HepG2 (cell line): ENCODE measurements around the gene COL8A1. TPM values are rescaled to one million over a fixed set of nuclear protein-coding genes. Genes with fewer than 3 reads are reported as not detected.

ENCODE experiments used
- ATAC-seq: fragments of 200-7000 bp; cut with Tn5 transposase; 3 replicates; pipeline ENCODE4 v1.9.1; 2020; ENCODE audit warnings: mild to moderate bottlenecking, moderate library complexity
- BruUV-seq: library from RNA; stranded (reverse); fragments of 400-500 nt; replicated peaks from 2 replicates; lab custom pipeline; 2021; lab: Mats Ljungman, UMichigan
- CTCF ChIA-PET: fragments of 300-600 bp; formaldehyde crosslinking; extraction: SDS; loops from one replicate; lab custom pipeline; 2021; ENCODE audit warnings: low total read pairs, inconsistent platforms, low intra/inter-chr PET ratio; lab: Yijun Ruan, JAX
- POLR2A ChIA-PET: fragments of 350-600 bp; sonication (Branson Sonifier 250); formaldehyde crosslinking; loops from one replicate; lab custom pipeline; 2020; ENCODE audit warnings: antibody characterized with exemption, inconsistent platforms; lab: Yijun Ruan, JAX
- DNase-seq: peaks from one replicate; pipeline ENCODE4 v3.0.0-alpha.2; 2015; ENCODE audit warnings: low spot score
- FAIRE-seq: peaks from 3 replicates; lab custom pipeline; 2011; peaks lifted over from hg19 to GRCh38; lab: Jason Lieb, UNC
- H2AFZ ChIP-seq: one replicate; pipeline ENCODE4 v1.6.1; 2011; ENCODE audit warnings: low read length, inconsistent platforms
- H3K27ac ChIP-seq: fragments of 300-600 bp; 3 replicates; pipeline ENCODE4 v1.8.0; 2011; ENCODE audit warnings: mixed run types, mild to moderate bottlenecking, mixed read lengths, low read length, inconsistent platforms; ENCODE audit not compliant: insufficient read depth; ENCODE audit errors: extremely low read length
- H3K27me3 ChIP-seq, 2 experiments: fragments of 200-600 bp in 1 of 2; 2 replicates in 1 of 2; 3 replicates in 1 of 2; pipeline versions ENCODE4 v1.6.0 to v1.8.0; 2011; ENCODE audit warnings: low read length in 2 of 2, mild to moderate bottlenecking in 2 of 2, moderate library complexity in 2 of 2, inconsistent platforms in 1 of 2; ENCODE audit not compliant: insufficient read depth in 2 of 2, control insufficient read depth in 1 of 2
- H3K36me3 ChIP-seq, 2 experiments: fragments of 200-600 bp in 1 of 2; replicated peaks in 1 of 2; 2 replicates in 1 of 2; 3 replicates in 1 of 2; pipeline versions ENCODE4 v1.5.1 to v1.8.0; 2011; ENCODE audit warnings: low read length in 2 of 2, inconsistent platforms in 1 of 2; ENCODE audit not compliant: insufficient read depth in 2 of 2, control insufficient read depth in 1 of 2
- H3K4me1 ChIP-seq: 2 replicates; pipeline ENCODE4 v1.5.1; 2012; ENCODE audit warnings: low read length, inconsistent platforms; ENCODE audit not compliant: insufficient read depth
- H3K4me2 ChIP-seq: 2 replicates; pipeline ENCODE4 v1.6.0; 2011; ENCODE audit warnings: low read depth, low read length, inconsistent platforms
- H3K4me3 ChIP-seq, 3 experiments: fragments of 200-600 bp in 1 of 3; sonication (generic), shearing (Covaris generic) in 1 of 3; replicated peaks in 1 of 3; 2 replicates each; pipeline ENCODE4 v1.5.1; 2011 to 2016; ENCODE audit warnings: low read length in 3 of 3, inconsistent platforms in 2 of 3, low read depth in 2 of 3, mild to moderate bottlenecking in 2 of 3, control low read depth in 1 of 3, mixed read lengths in 1 of 3; ENCODE audit not compliant: insufficient read depth in 1 of 3
- H3K79me2 ChIP-seq: one replicate; pipeline ENCODE4 v1.6.1; 2011; ENCODE audit warnings: low read length, inconsistent platforms; ENCODE audit not compliant: insufficient read depth
- H3K9ac ChIP-seq: 2 replicates; pipeline ENCODE4 v1.6.0; 2011; ENCODE audit warnings: mild to moderate bottlenecking, low read depth, low read length, inconsistent platforms; ENCODE audit not compliant: insufficient read depth
- H3K9me3 ChIP-seq: 2 replicates; pipeline ENCODE4 v1.5.1; 2012; ENCODE audit warnings: mild to moderate bottlenecking, low read length
- H4K20me1 ChIP-seq: 2 replicates; pipeline ENCODE4 v1.6.0; 2011; ENCODE audit warnings: inconsistent platforms, mild to moderate bottlenecking, low read length, moderate library complexity; ENCODE audit not compliant: insufficient read depth
- KDM1A ChIP-seq: IDR thresholded peaks from 2 replicates; pipeline ENCODE4 v1.6.1; 2016; ENCODE audit warnings: missing compliant biosample characterization
- SRSF4 ChIP-seq: fragments of 200-400 bp; formaldehyde crosslinking; IDR thresholded peaks from one replicate; pipeline ENCODE4 v1.6.1; 2018; ENCODE audit warnings: mild to moderate bottlenecking, low read depth, low read length, moderate library complexity; ENCODE audit not compliant: poor library complexity, severe bottlenecking
- SSRP1 ChIP-seq: IDR thresholded peaks from 2 replicates; pipeline ENCODE4 v1.6.1; 2016; ENCODE audit warnings: control low read depth
- ZFP36L1 ChIP-seq: sonication (generic); formaldehyde crosslinking; IDR thresholded peaks from 2 replicates; pipeline ENCODE4 v1.8.0; 2022; ENCODE audit warnings: mild to moderate bottlenecking, missing genetic modification reagents, moderate library complexity
- ZFP90 ChIP-seq: sonication (generic); formaldehyde crosslinking; IDR thresholded peaks from 2 replicates; pipeline ENCODE4 v1.8.0; 2022; ENCODE audit warnings: missing genetic modification reagents, mild to moderate bottlenecking, inconsistent platforms, borderline replicate concordance
- ZNF563 ChIP-seq: sonication (generic); formaldehyde crosslinking; IDR thresholded peaks from 2 replicates; pipeline ENCODE4 v1.8.0; 2022; ENCODE audit warnings: mild to moderate bottlenecking, moderate library complexity, missing genetic modification reagents
- WGBS: methylation state at CpG from one replicate; pipeline ENCODE4 v1.1.6; 2017; ENCODE audit warnings: low lambda C conversion rate; 5-methylcytosine and 5-hydroxymethylcytosine counted together
- in situ Hi-C: cut with HindIII; loops from 2 replicates; pipeline ENCODE4 v1.10.0; 2017; ENCODE audit warnings: low pct_unique_long_range_greater_than_20kb; ENCODE audit not compliant: extremely low pct_ligation_motif_present
- intact Hi-C: fragments of 100-400 bp; cut with micrococcal nuclease; formaldehyde crosslinking; loops from one replicate; pipeline ENCODE4 v1.10.0; 2022; ENCODE audit not compliant: unreplicated experiment
- polyA plus RNA-seq, 8 experiments: library from polyadenylated mRNA; depleted of rRNA in 3 of 8; stranded (reverse) in 7 of 8; unstranded in 1 of 8; fragments of >200 nt; fragmentation: Illumina TruSeq in 4 of 8; extraction: Trizol in 4 of 8; gene quantifications; 2 replicates each; pipeline versions ENCODE4 v1.2.1 to v1.2.3, GENCODE V29; 2011 to 2016; ENCODE audit warnings: low read depth in 4 of 8, missing spikeins in 1 of 8, mixed read lengths in 1 of 8; ENCODE audit not compliant: insufficient read depth in 1 of 8
- total RNA-seq, 5 experiments: library from RNA; depleted of rRNA; stranded (reverse); fragments of >200 nt; fragmentation: Illumina TruSeq; extraction: Trizol; gene quantifications; 2 replicates each; pipeline ENCODE4 v1.2.3, GENCODE V29; 2016; ENCODE audit warnings: low read depth in 1 of 5
- TF ChIP-seq, protein P1 (sequence below): sonication (generic); formaldehyde crosslinking; IDR thresholded peaks from 2 replicates; pipeline ENCODE4 v1.8.1; 2022; ENCODE audit warnings: low read depth, mild to moderate bottlenecking, missing genetic modification reagents
- TF ChIP-seq, protein P2 (sequence below): sonication (generic); formaldehyde crosslinking; IDR thresholded peaks from 2 replicates; pipeline ENCODE4 v1.4.0; 2020; ENCODE audit warnings: missing genetic modification reagents

COL8A1 gene
- total and polyA plus RNA-seq, 2 of the 13 experiments (the other 11 are each of a cell fraction or from before 2014, with no cell fraction given) = not detected

DNA sequence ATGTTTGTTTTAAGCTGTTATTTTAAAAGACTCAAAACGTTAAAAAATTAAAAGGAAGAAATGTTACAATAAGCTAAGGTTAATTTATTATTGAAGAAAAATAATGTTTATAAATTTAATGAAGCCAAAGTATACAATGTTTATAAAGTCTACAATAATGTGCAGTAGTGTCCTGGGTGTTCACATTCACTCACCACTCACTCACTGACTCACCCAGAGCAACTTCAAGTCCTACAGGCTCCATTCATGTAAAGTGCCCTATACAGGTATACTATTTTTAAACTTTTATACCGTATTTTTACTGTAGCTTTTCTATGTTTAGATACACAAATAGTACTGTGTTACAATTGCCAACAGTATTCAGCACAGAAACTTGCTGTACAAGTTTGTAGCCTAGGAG lies 55.2 kb downstream of the COL8A1 start:
- Histone ChIP-seq H3K9ac (no peak overlapping the region), H3K79me2 (no peaks in the 10 kb centered on the region), H3K4me2 (no peak overlapping the region), H4K20me1 (no peaks in the 10 kb centered on the region), H3K9me3 (no peaks in the 10 kb centered on the region), H3K27me3 (no peaks in the 10 kb centered on the region), H3K36me3 (no peaks in the 10 kb centered on the region), H2AFZ (no peak overlapping the region), H3K4me1 (no peaks in the 10 kb centered on the region), H3K4me3 (no peak overlapping the region), H3K27ac (no peak overlapping the region)
- no peak for DNase-seq
- POLR2A ChIA-PET = no interaction called here
- in situ Hi-C loops (no loop called here), intact Hi-C loops (no loop called here)
- 2% methylated on average over 2 of the region's 2 CpGs for WGBS
- no peak for FAIRE-seq
- no peak for ATAC-seq
- CTCF ChIA-PET = no interaction called here
- no TSS peak for BruUV-seq
- no peak for TF ChIP-seq KDM1A (CRISPR knock-in tag)
- TF ChIP-seq SSRP1 (CRISPR knock-in tag) = no peak
- TF ChIP-seq ZFP90 = no peak
- TF ChIP-seq, protein P1, sequence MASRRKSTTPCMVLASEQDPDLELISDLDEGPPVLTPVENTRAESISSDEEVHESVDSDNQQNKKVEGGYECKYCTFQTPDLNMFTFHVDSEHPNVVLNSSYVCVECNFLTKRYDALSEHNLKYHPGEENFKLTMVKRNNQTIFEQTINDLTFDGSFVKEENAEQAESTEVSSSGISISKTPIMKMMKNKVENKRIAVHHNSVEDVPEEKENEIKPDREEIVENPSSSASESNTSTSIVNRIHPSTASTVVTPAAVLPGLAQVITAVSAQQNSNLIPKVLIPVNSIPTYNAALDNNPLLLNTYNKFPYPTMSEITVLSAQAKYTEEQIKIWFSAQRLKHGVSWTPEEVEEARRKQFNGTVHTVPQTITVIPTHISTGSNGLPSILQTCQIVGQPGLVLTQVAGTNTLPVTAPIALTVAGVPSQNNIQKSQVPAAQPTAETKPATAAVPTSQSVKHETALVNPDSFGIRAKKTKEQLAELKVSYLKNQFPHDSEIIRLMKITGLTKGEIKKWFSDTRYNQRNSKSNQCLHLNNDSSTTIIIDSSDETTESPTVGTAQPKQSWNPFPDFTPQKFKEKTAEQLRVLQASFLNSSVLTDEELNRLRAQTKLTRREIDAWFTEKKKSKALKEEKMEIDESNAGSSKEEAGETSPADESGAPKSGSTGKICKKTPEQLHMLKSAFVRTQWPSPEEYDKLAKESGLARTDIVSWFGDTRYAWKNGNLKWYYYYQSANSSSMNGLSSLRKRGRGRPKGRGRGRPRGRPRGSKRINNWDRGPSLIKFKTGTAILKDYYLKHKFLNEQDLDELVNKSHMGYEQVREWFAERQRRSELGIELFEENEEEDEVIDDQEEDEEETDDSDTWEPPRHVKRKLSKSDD (CRISPR knock-in tag) = no peak
- no peak for TF ChIP-seq SRSF4
- TF ChIP-seq, protein P2, sequence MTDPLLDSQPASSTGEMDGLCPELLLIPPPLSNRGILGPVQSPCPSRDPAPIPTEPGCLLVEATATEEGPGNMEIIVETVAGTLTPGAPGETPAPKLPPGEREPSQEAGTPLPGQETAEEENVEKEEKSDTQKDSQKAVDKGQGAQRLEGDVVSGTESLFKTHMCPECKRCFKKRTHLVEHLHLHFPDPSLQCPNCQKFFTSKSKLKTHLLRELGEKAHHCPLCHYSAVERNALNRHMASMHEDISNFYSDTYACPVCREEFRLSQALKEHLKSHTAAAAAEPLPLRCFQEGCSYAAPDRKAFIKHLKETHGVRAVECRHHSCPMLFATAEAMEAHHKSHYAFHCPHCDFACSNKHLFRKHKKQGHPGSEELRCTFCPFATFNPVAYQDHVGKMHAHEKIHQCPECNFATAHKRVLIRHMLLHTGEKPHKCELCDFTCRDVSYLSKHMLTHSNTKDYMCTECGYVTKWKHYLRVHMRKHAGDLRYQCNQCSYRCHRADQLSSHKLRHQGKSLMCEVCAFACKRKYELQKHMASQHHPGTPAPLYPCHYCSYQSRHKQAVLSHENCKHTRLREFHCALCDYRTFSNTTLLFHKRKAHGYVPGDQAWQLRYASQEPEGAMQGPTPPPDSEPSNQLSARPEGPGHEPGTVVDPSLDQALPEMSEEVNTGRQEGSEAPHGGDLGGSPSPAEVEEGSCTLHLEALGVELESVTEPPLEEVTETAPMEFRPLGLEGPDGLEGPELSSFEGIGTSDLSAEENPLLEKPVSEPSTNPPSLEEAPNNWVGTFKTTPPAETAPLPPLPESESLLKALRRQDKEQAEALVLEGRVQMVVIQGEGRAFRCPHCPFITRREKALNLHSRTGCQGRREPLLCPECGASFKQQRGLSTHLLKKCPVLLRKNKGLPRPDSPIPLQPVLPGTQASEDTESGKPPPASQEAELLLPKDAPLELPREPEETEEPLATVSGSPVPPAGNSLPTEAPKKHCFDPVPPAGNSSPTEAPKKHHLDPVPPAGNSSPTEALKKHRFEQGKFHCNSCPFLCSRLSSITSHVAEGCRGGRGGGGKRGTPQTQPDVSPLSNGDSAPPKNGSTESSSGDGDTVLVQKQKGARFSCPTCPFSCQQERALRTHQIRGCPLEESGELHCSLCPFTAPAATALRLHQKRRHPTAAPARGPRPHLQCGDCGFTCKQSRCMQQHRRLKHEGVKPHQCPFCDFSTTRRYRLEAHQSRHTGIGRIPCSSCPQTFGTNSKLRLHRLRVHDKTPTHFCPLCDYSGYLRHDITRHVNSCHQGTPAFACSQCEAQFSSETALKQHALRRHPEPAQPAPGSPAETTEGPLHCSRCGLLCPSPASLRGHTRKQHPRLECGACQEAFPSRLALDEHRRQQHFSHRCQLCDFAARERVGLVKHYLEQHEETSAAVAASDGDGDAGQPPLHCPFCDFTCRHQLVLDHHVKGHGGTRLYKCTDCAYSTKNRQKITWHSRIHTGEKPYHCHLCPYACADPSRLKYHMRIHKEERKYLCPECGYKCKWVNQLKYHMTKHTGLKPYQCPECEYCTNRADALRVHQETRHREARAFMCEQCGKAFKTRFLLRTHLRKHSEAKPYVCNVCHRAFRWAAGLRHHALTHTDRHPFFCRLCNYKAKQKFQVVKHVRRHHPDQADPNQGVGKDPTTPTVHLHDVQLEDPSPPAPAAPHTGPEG = no peak
- TF ChIP-seq ZFP36L1 (CRISPR knock-in tag) = no peak
- TF ChIP-seq ZNF563 (CRISPR knock-in tag) = no peak
